H7 (cell line): Measurements from ENCODE around the gene FOSL2. TPM values are rescaled to one million over a fixed set of nuclear protein-coding genes. Genes with fewer than 3 reads are reported as not detected.

Experiments used
- DNase-seq: peaks from one replicate; pipeline ENCODE4 v3.0.0; 2012
- H3K27me3 ChIP-seq: 2 replicates; pipeline ENCODE4 v1.6.0; 2011; ENCODE audit warnings: mild to moderate bottlenecking, low read length; ENCODE audit not compliant: control insufficient read depth, insufficient read depth
- H3K36me3 ChIP-seq: replicated peaks from 2 replicates; pipeline ENCODE4 v1.5.1; 2011; ENCODE audit warnings: low read length; ENCODE audit not compliant: control insufficient read depth, insufficient read depth
- H3K4me3 ChIP-seq: 2 replicates; pipeline ENCODE4 v1.5.1; 2011; ENCODE audit warnings: low read depth, mild to moderate bottlenecking, control low read depth, low read length, moderate library complexity; ENCODE audit not compliant: insufficient read depth
- total RNA-seq: library from RNA; depleted of rRNA; stranded (reverse); fragments of >200 nt; shearing (Covaris generic); gene quantifications from 2 replicates; pipeline ENCODE4 v1.2.3, GENCODE V29; 2014; rRNA removed

The FOSL2 gene
- total RNA-seq, 1 experiment from 2014 or later: 3.5 TPM

- H3K4me3 ChIP-seq: no peak overlapping the region
- no peak for DNase-seq
- no peaks in the 10 kb centered on the region for H3K27me3 ChIP-seq
- H3K36me3 ChIP-seq: no peaks in the 10 kb centered on the region
Observed at GRCh38 chr2:28454016-28454930, 61.6 kb downstream of the FOSL2 start.

DNA sequence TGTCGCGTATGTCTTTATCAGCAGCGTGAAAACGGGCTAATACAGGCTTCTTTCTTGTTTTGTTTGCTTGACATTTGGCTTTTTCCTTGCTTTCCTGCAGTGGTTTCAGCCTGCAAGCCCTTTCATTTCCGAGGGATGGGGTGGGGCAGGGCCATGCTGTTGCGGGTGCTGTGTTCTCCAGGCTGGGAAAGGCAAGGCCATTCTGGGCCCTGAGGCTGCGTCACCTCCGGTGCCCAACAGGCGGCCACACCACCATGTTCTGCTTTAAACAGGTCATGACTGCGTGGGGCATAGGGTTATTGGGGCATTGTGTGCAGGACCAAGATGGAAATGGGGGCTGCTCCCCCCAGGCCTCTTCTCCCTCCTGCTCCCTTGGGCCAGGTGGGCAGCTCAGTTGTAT is 64.6 kb downstream of the FOSL2 start:
- Histone ChIP-seq H3K4me3 (no peak overlapping the region), H3K27me3 (no peaks in the 10 kb centered on the region), H3K36me3 (no peaks in the 10 kb centered on the region)
- peak; percentile 73 for DNase-seq

DNA sequence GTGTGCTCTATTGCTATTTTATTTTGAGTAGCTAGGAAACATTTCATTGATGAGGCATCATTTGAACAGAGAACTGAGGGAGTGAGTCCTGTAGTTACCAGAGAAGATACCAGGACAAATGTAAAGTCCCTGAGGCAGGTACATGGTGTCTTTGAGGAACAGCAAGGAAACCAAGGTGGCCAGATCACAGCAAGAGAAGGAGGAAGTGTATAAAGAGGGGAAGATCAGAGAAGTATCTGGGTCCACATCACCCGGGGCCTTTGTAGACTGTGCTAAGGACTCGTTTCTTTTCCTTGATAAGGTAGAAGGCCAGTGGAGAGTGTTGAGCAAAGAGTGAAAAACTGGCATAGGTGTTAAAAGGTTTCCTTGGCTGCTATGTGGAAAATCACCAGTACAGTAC is 68.4 kb downstream of the FOSL2 start:
- DNase-seq: no peak
- no peaks in the 10 kb centered on the region for H3K36me3 ChIP-seq
- H3K27me3 ChIP-seq: no peaks in the 10 kb centered on the region
- H3K4me3 ChIP-seq: no peak overlapping the region

- H3K4me3 ChIP-seq: no peak overlapping the region
- no peak for DNase-seq
- H3K36me3 ChIP-seq: no peaks in the 10 kb centered on the region
- H3K27me3 ChIP-seq: no peaks in the 10 kb centered on the region
Observed at GRCh38 chr2:28462122-28462521, 69.5 kb downstream of the FOSL2 start.

DNA sequence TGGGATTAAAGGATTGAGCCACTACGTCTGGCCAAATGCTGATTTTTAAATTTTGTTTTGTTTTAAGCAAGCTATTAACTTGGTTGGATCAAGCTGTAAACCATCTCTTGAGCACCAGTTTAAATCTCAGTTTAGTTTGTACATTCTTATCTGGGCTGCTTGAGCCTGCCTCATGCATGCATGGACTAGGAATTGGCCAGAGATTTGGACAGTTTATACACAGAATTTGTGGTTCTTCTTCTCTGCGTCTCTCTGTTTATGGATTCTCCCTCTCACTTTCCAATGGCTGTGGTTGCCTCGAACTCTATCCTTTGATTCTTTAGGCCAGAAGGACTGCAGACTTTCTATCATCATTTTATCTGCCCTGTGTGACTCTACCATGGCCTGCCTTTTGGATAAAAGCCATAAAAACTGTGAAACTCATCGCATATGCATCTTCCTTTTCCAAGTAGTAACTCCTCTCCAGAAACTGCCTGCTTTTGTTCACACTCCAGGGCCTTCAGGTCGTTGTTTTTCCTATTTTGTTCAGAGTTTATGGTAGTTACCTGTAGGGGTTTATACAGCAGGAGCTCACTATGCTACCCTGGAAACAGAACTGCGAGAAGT is 70.7 kb downstream of the FOSL2 start:
- H3K36me3 ChIP-seq: no peaks in the 10 kb centered on the region
- no peaks in the 10 kb centered on the region for H3K27me3 ChIP-seq
- H3K4me3 ChIP-seq: no peak overlapping the region
- no peak for DNase-seq

DNA sequence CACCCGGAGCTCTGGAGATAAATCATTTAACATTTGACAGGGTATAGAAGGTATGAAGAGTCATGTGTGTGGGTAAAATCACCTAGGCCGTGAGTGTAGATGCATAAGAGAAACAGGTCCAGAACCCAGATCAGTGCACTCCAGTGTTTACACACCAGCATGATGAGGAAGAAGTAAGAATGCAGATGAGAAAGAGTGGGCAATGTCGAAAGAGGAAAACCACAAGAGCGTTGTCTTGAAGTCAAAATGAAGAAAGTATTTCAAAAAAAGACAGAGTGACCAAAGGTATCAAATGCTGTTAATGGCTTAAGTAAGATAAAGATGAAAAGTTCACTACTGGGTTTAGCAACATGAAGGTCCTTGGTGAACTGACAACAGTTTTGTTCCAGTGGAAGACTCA is 71.2 kb downstream of the FOSL2 start:
- Histone ChIP-seq H3K36me3 (no peaks in the 10 kb centered on the region), H3K4me3 (no peak overlapping the region), H3K27me3 (no peaks in the 10 kb centered on the region)
- DNase-seq: no peak

DNA sequence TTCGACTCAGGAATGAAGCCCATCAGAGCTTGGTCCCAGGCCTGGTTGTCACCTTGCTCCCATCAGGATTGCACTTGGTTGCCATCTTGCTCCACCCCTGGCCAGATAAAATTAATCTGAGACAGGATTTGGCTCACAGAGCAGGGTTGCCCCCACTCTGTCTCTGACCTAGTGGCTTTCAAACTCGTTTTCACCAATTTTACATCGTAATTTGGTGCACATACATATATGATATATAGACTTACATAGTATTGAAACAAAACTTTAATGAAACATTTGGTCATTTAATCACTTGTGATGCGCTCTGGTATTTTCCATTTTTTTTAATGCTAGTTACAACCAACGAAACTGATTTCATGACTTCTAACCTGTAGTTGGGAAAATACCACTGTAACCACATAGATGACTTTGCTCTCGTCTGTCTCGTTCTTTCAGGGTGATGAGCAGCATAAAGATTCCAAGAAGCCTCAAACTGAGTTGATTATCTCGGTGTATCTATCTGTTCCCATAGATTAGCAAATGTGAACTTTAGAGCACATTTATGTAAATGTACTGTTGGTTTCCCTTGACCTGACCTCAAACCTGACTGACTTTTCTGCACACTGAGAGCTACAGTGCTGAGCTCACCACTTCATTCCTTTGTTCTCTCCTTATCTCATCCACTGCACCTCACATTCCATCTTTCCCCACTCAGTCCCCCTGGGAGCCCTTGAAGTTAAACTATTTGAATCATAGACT is 72.7 kb downstream of the FOSL2 start:
- DNase-seq: no peak
- Histone ChIP-seq H3K4me3 (no peak overlapping the region), H3K36me3 (no peaks in the 10 kb centered on the region), H3K27me3 (no peaks in the 10 kb centered on the region)

Other genes with a start within 250 kb of the FOSL2 start
- not detected in 2 replicates for gene PLB1, start 103.2 kb downstream of the FOSL2 start, total RNA-seq